Left ventricle myocardium superior (tissue), 1 donor: ENCODE results near the gene FAM118A. TPM values are rescaled to one million over a fixed set of nuclear protein-coding genes. Genes with fewer than 3 reads are reported as not detected.
A peak's percentile ranks its signal among the peaks of the same experiment; 100 is the strongest.

Source experiments
- ATAC-seq: fragments of 200-7000 bp; cut with Tn5 transposase; one replicate; pipeline ENCODE4 v1.9.1; 2020; ENCODE audit warnings: mild to moderate bottlenecking, moderate library complexity
- DNase-seq: peaks from one replicate; pipeline ENCODE4 v3.0.0-alpha.2; 2020
- intact Hi-C: fragments of 100-400 bp; cut with micrococcal nuclease; formaldehyde crosslinking; loops from one replicate; pipeline ENCODE4 v1.11.0; 2022
- total RNA-seq: library from RNA; stranded (reverse); fragmentation: NEBNext Ultra II Directional; extraction: Animal tissue kit (Norgen Biotek cat#: 25700); gene quantifications from one replicate; pipeline ENCODE4 v1.2.1, GENCODE V29; 2021
- donor health status: DM: no; HTN: yes; CAD: no; lungs with severe emphysema.

Gene FAM118A
- total RNA-seq, 1 donor from 2014 or later: 20.7 TPM

DNA sequence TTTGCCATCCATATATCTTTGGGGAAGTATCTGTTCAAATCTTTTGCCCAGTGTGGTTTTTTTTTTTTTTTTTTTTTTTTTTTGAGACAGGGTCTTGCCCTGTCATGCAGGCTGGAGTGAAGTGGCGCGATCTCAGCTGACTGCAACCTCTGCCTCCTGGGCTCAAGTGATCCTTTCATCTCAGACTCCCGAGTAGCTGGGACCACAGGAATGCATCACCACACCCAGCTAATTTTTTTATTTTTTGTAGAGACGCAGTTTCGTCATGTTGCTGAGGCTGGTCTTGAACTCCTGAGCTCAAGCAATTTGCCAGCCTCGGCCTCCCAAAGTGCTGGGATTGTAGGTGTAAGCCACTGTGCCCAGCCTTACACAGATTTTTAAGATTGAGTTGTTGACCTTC is 4.8 kb upstream of the FAM118A start:
- ATAC-seq (no peak), DNase-seq (no peak)
- intact Hi-C loops: no loop called here

DNA sequence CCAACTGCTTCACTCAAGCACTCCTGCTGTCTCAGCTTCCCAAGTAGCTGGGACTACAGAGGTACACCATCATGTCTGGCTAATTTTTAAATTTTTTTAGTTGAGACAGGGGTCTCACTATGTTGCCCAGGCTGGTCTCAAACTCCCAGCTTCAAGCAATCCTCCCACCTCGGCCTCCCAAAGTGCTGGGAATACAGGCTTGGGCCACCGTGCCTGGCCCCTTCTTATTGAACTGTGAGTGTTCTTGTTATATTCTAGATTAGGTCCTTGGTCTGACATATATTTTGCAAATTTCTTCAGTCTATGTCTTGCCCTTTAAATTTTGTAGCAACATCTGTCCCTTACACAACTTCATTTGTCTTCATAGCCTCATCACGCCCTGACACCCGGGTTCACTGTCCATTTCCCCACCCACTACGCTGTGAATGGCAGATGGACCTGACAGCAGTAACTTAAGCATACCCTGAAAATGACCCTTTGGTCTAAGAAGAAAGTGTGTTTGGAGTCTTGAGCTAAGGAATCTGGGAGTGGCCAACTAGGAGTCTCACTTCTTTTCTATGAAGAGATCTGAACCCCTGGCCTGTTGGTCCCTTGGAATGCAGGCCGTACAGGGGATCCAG is 4.2 kb upstream of the FAM118A start:
- intact Hi-C loops: no loop called here
- ATAC-seq: no peak

DNA sequence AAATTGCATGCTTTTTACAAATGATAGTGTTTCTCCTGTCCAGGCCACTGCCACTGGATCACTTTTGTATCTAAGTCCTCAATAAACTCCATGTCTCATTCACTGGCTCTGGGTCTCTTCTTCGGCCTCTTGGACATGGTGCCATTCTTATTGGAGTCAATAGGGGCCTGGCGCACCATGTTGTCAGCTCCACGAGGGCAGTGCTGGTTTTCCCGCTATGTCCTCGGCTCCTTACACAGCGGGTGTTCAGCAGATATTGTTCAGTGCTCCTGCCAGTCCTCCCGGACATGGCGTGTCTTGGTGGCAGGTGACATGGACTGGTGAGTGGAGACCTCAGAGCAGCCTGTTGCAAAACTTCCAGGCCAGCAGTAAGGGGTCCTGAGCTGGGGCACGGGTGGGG is 3.6 kb upstream of the FAM118A start:
- intact Hi-C loops: no loop called here
- DNase-seq: no peak
- ATAC-seq: no peak

More for the DNA sequence above, 4.2 kb upstream of the FAM118A start:
- no peak for DNase-seq

- no peak for DNase-seq
- no peak for ATAC-seq
- intact Hi-C loops: no loop called here
Observed at GRCh38 chr22:45308391-45308956, 1.3 kb upstream of the FAM118A start.

GRCh38 chr22:45308957-45309421 is 745 bp upstream of the FAM118A start:
- DNase-seq: no peak
- no peak for ATAC-seq
- intact Hi-C loops: no loop called here

DNA sequence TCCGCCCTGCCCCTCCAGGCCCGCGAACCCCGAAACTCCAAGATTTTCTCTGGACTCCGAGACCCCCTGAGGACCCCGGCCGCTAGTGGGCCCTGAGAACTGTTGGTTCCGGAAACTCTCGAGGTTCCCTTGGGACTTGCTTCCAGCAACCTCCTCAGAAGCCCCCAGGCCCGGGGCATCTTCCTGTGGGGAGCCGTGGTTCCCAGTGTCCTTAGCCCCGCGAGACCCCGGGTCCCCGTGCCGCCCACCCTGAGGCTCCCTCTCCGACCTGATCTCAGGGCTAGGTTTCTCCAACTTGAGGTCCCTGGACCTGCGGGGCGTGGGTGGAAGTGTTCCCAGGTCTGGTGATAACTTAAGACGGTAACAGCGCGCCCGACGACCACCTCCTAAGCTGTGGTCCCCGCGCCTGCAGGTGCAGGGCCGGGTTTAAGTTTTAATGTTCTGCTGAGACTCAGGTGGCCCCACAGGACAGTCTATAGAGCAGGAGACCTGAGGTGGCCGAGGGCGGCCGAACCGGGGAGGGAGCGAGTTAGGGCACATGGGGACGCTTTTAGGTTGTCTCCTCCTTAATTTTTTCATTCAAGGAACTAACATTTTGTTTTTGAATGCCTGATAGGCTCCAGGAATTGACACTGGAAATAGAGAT is 720 bp downstream of the FAM118A start:
- ATAC-seq: no peak
- DNase-seq: peak; percentile 39
- intact Hi-C loops: no loop called here

GRCh38 chr22:45310977-45311531 is 1.3 kb downstream of the FAM118A start:
- DNase-seq (no peak), ATAC-seq (no peak)
- intact Hi-C loops: no loop called here

DNA sequence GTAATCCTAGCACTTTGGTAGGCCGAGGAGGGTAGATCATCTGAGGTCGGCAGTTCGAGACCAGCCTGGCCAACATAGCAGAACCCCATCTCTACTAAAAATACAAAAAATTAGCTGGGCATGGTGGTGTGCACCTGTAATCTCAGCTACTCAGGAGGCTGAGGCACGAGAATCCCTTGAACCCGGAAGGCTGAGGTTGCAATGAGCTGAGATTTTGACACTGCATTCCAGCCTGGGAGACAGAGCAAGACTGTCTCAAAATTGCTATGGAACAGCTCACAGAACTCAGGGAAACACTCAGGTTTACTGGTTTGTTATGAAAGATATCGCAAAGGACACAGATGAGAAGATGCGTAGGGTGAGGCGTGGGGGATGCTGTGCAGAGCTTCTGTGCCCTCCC is 2.7 kb downstream of the FAM118A start:
- intact Hi-C loops: no loop called here
- no peak for ATAC-seq
- no peak for DNase-seq

DNA sequence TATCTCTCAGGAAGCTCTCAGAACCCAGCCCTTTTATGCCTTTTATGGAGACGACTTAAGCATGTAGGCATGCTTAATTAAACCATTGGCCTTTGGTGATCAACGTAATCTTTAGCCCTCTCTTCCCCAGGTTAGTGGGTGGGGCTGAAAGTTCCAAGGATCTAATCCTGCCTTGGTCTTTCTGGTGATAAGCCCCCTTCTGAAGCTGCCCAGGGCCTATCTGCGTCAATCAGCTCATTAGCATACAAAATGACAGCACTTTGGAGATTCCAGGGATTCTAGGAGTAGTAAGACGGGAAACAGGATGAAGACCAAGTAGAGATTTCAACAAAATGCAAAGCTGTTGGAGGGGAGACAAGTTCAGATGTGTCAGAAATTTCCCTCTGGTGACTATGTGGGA is 3.1 kb downstream of the FAM118A start:
- intact Hi-C loops: no loop called here
- ATAC-seq: no peak
- no peak for DNase-seq

DNA sequence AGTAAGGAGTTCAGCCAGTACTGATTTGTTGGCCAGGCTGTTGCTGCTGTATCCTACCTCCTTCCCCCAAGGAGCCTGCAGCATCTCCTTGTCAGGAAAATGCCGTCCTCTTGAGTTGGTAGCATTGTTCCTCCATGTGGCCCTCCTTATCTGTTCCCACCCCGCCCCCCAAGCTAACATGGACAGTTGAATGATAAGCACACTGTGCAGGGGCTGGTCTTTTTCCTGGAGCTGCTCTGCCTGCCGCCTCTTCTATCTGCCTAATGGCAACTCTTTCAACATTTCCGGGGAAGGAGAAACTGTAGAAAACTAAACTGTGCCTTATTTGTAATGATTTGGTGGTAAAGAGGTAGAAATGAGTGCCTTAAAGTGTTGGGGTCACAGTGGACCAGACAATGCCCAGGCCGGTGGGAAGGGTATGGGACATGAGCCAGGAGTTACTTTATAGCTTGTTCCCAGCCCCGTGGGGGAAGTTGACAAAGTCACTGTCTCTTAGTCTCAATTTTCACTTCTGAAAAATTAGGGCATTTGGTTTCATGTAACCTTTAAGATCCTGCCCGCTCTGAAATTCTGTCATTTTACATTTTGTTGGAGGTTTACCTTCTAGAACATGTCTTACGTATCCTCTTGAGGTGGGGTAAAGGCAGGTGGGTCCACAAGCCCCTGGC is 4.5 kb downstream of the FAM118A start:
- DNase-seq: no peak
- intact Hi-C loops: no loop called here
- no peak for ATAC-seq

DNA sequence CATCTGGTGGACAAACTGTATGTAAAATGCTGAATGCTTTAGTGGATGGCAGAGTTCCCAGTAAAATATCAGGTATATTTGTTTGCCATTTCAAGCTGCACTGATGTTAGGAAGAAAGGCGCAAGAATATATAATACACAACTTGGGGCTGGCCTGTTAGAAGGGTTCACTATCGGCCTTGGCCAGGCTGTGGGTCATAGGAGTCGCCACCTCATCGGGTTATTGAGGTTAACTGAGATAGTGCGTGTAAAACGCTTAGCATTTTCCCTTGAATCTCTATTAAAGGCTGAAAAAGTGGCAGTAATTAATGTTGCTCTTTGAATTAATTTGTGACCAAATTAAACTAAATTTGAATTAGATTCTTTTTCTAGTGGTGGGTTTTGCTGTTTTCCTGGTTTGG is 5.1 kb downstream of the FAM118A start:
- no peak for ATAC-seq

DNA sequence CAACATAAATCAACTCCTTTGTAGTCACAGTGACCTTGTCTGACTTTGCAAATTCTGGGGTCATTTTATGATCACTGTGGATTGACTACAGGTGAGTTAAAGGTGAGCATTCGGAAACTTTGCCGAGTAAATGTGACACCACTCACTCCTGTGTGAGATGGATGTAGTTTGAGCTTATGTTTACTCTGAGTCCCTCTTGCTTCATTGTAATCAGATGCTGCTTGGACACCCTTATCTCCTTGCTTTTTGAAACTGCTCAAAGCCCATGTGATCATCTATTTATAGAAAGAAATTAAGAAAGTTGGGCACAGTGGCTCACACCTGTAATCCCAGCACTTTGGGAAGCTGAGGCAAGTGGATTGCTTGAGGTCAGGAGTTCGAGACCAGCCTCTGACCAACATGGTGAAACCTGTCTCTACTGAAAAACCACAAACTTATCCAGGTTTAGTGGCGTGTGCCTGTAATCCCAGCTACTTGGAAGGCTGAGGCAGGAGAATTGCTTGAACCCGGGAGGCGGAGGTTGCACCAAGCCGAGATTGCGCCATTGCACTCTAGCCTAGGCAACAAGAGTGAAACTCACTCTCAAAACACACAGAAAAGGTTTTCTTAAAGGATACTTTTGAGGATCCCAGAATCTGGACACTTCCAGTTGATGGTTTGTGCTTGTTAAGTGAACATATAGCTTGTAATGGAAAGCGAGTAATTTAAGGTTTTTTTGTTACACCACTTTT is 7.2 kb downstream of the FAM118A start:
- ATAC-seq (no peak), DNase-seq (no peak)

More for the DNA sequence above, 5.1 kb downstream of the FAM118A start:
- intact Hi-C loops: no loop called here
- no peak for DNase-seq

DNA sequence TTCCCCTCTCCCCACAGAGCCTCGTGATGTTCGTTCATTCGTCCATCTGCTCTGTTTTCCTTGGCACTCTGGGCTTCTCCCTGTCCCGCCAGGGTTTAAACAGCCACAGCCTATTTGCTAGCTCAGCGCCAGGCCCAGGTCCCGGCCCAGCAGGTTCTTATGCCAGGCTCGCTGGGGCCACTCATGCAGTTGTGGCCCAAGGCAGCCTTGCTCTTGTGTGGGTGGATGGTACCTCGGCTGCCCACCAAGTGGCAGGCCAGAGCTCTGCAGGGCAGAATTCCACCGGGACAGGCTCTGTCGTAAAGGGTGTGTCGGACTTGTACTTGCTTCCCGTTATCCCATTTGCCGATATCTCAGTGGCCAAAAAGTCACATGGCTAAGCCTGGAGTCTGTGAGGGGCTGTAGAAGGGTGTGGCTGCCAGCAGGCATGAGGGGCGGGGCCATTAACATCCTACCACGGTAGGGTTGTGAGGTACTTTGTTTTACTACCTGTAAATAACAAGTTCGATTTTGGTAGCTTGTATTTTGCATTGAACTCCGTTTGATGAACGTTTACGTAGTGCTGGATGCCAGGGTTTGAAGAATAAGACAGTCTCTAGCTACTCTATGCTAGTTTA is 7.9 kb downstream of the FAM118A start:
- peak; percentile 74 for DNase-seq
- intact Hi-C loops: no loop called here
- ATAC-seq: peak; percentile 72

More for the DNA sequence above, 7.2 kb downstream of the FAM118A start:
- intact Hi-C loops: no loop called here

DNA sequence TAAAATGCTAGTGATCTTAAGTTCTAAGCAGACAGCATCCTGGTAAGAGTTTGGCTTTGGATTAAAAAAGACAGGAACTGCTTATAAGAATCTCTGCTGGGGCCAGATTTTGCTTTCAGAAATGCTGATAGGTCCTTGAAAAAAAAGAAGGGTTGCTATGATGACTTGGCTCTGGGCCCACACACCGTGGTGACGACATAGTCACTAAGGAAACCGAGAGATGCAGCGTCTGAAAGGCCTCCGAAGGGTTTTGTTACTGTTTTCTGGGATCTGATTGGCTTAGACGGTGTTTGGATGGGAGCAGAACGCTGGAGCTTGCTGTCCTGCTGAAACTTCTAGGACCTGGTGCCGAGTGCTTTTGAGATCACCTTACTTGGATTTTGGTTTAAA is 8.4 kb downstream of the FAM118A start:
- ATAC-seq: peak; percentile 61
- peak; percentile 86 for DNase-seq
- intact Hi-C loops: no loop called here

GRCh38 chr22:45318558-45319323 is 9.0 kb downstream of the FAM118A start:
- intact Hi-C loops: no loop called here
- ATAC-seq: no peak

GRCh38 chr22:45319324-45319685 is 9.6 kb downstream of the FAM118A start:
- intact Hi-C loops: no loop called here
- DNase-seq: peak; percentile 64
- peak; percentile 63 for ATAC-seq

More at GRCh38 chr22:45318558-45319323, 9.0 kb downstream of the FAM118A start:
- DNase-seq: no peak

GRCh38 chr22:45320357-45320976 is 10.7 kb downstream of the FAM118A start:
- intact Hi-C loops: no loop called here
- DNase-seq (no peak), ATAC-seq (no peak)

DNA sequence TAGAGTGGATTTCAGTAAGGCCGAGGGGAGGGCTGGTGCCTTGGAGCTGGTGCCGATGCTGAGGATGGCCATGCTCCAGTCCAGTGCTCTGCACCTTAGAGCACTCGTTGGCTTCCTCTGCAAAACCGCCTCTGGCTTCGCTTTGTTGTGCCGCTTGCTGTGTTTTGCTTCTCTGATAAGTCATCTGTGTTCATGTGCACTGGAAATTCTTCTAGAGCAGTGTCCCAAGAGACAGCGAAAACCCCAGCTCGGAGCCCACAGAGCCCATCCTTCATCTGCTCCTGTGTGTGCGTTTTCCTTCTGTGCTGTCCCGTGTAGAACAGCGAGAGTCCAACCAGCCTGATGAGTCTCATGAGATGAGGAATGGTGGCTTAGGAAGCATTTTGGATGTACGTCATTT is 12.1 kb downstream of the FAM118A start:
- DNase-seq: no peak
- ATAC-seq: no peak
- intact Hi-C loops: no loop called here
